ENCODE results near the gene TNRC18.

The TNRC18 gene

GRCh38 chr7:5420067-5420880 lies 3.4 kb downstream of the TNRC18 start:
- peak overlapping the region; percentile 93 for H3K4me3 ChIP-seq (ENCODE audit: low read depth, low read length)
- TF ChIP-seq CTCF (IDR thresholded peaks at IDR 0.05; ENCODE audit: low read depth, low read length, missing control alignments): no peak
- in situ Hi-C loops (cut with HindIII; ENCODE audit: low sequenced_read_pairs): no loop called here
- DNase-seq (ENCODE audit: low read depth): no peak

- in situ Hi-C loops (cut with HindIII; ENCODE audit: low sequenced_read_pairs): no loop called here
- no peak for DNase-seq (ENCODE audit: low read depth)
- H3K4me3 ChIP-seq (ENCODE audit: low read depth, low read length): peak overlapping the region; percentile 93
- no peak for TF ChIP-seq CTCF (IDR thresholded peaks at IDR 0.05; ENCODE audit: low read depth, low read length, missing control alignments)
Measured at GRCh38 chr7:5419539-5420066, 4.0 kb downstream of the TNRC18 start.

- DNase-seq (ENCODE audit: low read depth): no peak
- H3K4me3 ChIP-seq (ENCODE audit: low read depth, low read length): peak overlapping the region; percentile 93
- in situ Hi-C loops (cut with HindIII; ENCODE audit: low sequenced_read_pairs): no loop called here
- no peak for TF ChIP-seq CTCF (IDR thresholded peaks at IDR 0.05; ENCODE audit: low read depth, low read length, missing control alignments)
Measured at GRCh38 chr7:5418285-5418582, 5.4 kb downstream of the TNRC18 start.

- in situ Hi-C loops (cut with HindIII; ENCODE audit: low sequenced_read_pairs): no loop called here
- H3K4me3 ChIP-seq (ENCODE audit: low read depth, low read length): no peak overlapping the region
- TF ChIP-seq CTCF (IDR thresholded peaks at IDR 0.05; ENCODE audit: low read depth, low read length, missing control alignments): no peak
- DNase-seq (ENCODE audit: low read depth): no peak
Measured at GRCh38 chr7:5417106-5418071, 6.2 kb downstream of the TNRC18 start.

- in situ Hi-C loops (cut with HindIII; ENCODE audit: low sequenced_read_pairs): no loop called here
- no peak overlapping the region for H3K4me3 ChIP-seq (ENCODE audit: low read depth, low read length)
- no peak for TF ChIP-seq CTCF (IDR thresholded peaks at IDR 0.05; ENCODE audit: low read depth, low read length, missing control alignments)
- DNase-seq (ENCODE audit: low read depth): no peak
Measured at GRCh38 chr7:5414916-5415315, 8.7 kb downstream of the TNRC18 start.

- no peak for DNase-seq (ENCODE audit: low read depth)
- in situ Hi-C loops (cut with HindIII; ENCODE audit: low sequenced_read_pairs): no loop called here
- TF ChIP-seq CTCF (IDR thresholded peaks at IDR 0.05; ENCODE audit: low read depth, low read length, missing control alignments): no peak
- H3K4me3 ChIP-seq (ENCODE audit: low read depth, low read length): no peak overlapping the region
Measured at GRCh38 chr7:5413449-5413786, 10.2 kb downstream of the TNRC18 start.
